Umbilical cord (tissue), 2 donors: ENCODE results near the gene LCE3B. TPM values are rescaled to one million over a fixed set of nuclear protein-coding genes. Genes with fewer than 3 reads are reported as not detected.
A peak's percentile ranks its signal among the peaks of the same experiment; 100 is the strongest.
"Not testable (repeated sequence)": the region's sequence is repeated elsewhere in the genome, so short reads cannot be mapped to it uniquely, and the experiment has no call there.

Source experiments
- DNase-seq: peaks from one replicate; pipeline ENCODE4 v3.0.0-alpha.2; 2015; ENCODE audit warnings: low spot score
- total RNA-seq: library from RNA; depleted of rRNA; stranded (reverse); fragments of >200 nt; gene quantifications from one replicate; pipeline ENCODE4 v1.2.3, GENCODE V29; 2014; ENCODE audit warnings: low replicate concordance; ENCODE audit not compliant: insufficient read depth

The LCE3B gene, protein sequence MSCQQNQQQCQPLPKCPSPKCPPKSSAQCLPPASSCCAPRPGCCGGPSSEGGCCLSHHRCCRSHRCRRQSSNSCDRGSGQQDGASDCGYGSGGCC
- total RNA-seq, result not detected

- no peak for DNase-seq
Observed at GRCh38 chr1:152613511-152613910, at the start of gene LCE3B. Gene LCE3B (plus strand): TSS chr1:152613811. CDS start chr1:152613811, 0 bp downstream.

- DNase-seq, result no peak
Observed at GRCh38 chr1:152565115-152565514, 48.5 kb upstream of the LCE3B start.

DNA sequence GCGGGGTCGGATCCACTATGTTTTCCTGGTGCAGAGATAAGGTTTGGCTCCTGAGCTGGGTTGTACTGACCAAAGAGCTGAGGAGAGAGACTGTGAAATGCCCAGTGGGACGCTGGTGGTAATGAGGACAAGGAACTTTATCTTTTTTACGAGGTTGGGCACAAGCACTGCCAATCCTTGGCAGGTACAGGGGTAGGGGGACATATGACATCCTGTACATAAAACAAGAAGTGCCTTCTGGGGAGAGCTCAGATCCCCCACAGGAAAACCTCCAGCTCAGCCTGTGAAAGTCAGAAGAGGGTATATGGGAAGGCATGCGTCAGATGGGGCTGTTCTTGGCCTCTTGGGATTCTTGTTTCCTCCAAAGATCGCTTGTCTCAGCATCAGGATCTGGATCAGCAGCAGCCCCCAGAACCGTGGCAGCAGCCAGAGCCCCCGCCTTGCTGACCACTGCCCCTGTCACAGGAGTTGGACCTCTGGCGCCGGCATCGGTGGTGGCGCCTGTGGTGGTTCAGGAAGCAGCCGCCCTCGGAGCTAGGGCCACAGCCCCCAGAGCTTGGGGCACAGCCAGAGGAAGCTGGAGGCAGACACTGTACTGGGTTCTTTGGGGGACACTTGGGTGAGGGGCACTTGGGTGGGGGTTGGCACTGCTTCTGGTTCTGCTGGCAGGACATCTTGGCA lies 47.9 kb upstream of the LCE3B start:
- DNase-seq, result no peak

DNA sequence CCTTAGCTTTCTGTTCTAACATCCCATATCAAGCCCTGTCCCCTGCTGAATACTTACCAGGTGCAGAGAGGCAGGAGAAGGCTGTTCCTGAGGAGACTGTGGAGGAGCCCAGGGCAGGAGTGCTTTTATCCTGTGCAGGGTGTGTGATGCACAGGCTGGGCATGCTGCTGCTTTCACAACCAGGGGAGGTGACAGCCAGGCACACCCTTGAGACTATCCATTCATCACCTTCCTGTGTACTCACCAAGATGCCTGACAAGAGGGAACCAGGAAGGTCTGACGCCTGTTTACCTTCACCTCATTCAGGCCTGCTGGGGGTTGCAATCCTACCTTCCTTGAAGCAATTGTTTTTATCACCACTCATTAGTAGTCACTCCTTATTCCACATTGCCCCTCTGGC lies 46.9 kb upstream of the LCE3B start, which contains the start of gene LCE3E:
LCE3E (minus strand) TSS at position 100 of the 400 bp plus-strand sequence. CDS start 572 bp downstream, outside the sequence.
- no peak for DNase-seq

GRCh38 chr1:152577168-152577567 lies 36.4 kb upstream of the LCE3B start:
- no peak for DNase-seq

- DNase-seq, result not testable (repeated sequence)
Observed at GRCh38 chr1:152579526-152579925, 34.1 kb upstream of the LCE3B start.

DNA sequence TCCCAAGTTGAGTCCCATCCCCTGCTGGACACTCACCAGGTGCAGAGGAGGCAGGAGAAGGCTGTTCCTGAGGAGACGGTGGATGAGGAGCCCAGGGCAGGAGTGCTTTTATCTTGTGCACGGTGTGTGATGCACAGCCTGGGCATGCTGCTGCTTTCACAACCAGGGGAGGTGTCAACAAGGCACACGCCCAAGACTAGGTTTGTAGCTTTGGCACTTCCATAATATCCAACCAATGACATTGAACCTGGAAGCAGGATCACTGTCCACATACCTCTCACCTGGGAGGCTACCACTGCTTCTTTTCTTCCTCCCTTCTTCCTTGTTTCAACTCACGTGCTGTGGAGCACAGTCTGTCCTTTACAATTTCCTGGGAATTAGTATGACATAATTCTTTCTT lies 33.2 kb upstream of the LCE3B start, which contains the start of gene LCE3D:
LCE3D (minus strand) TSS at position 84 of the 400 bp plus-strand sequence. CDS start 580 bp downstream, outside the sequence.
- DNase-seq, result no peak

- DNase-seq, result no peak
Observed at GRCh38 chr1:152582647-152583046, 31.0 kb upstream of the LCE3B start.

DNA sequence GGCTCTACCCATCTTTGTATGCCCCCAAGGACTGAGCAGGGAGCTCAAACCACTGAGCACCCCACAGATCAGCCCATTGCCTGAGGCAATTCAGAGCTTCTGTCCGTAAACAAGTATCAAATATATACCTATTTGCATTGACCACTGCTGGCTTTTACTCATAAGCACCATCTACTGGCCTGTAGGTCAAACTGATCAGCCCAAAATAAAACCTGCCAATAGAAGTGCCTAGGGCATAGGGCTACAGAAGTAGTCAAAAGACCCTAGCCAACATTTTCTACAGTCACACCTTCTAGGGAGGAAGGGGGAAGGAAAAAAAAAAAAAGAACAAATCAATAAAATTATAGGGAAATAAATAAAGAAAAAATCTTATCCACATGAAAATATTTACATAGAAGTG lies 28.0 kb upstream of the LCE3B start:
- DNase-seq, result no peak

DNA sequence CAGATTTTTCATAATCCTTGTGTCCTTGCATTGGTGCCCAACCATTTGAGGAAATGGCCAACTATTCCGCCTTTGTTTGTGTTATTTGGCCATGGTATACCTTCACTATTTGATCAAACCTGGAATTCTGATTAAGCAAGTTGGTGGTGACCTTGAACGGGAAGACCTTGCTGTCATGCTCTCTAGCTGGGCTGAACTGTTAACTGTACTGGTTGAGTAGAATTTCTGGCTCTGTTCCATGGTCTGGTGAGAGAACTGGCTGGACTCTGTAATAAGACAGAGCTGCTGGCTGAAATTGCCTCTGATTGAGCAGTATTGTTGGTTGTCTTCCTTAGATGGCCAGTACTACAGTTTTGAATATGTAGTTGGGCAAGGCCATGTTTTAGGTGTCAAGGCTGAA lies 16.6 kb upstream of the LCE3B start:
- no peak for DNase-seq

GRCh38 chr1:152599934-152600333 lies 13.7 kb upstream of the LCE3B start, which contains the start of gene LCE3C:
Gene LCE3C (plus strand): TSS chr1:152600234. CDS start chr1:152600732, 498 bp downstream.
- no peak for DNase-seq

- no peak for DNase-seq
Observed at GRCh38 chr1:152621993-152622392, 8.4 kb downstream of the LCE3B start.

DNA sequence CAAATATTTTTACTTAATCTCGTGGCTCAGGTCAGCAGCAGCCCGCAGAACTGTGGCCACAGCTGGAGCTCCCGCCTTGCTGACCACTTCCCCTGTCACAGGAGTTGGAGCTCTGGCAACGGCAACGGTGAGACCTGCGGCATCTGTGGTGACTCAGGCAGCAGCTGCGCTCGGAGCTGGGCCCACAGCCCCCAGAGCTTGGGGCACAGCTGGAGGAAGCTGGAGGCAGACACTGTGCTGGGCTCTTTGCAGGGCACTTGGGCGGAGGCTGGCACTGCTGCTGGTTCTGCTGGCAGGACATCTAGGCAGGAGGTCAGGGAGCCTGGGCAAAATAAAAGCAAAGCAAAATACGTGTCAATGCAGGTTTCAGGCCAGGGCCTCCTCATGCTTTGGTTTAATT lies 9.2 kb downstream of the LCE3B start, which contains the start of gene LCE3A:
LCE3A (minus strand) TSS at position 301 of the 400 bp plus-strand sequence; CDS start at position 301, 0 bp downstream.
- DNase-seq, result no peak

DNA sequence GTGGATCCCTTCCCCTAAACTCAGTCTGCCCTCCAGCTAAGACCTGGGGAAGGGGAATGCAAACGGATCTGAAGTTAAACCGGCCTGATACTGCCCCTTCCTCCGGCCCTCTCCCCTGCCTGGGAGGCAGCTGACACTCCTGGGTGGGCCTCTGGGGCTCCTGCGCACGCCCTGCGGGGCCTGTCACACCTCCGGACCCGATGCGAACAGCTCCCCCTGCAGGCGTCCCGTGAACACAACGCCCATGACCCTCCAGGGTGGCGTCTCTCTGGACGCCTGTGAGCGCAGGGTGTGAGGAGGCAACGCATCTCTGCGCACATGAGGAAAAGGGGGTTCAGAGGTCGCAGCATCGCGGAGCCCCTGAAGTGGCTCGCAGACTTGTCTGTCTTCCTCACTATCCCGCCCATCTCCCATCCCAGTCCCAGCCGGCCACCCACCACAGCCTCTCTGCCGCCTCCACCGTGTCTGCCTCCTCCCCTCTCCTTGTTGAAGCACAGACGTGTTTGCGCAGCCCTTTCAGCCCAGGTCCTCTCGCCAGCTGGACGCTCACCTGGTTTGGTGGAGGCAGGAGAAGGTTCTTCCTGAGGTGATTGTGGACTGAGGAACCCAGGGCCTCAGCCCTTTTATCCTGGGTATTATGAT lies 9.7 kb downstream of the LCE3B start:
- DNase-seq, result no peak

GRCh38 chr1:152626744-152627143 lies 13.1 kb downstream of the LCE3B start:
- no peak for DNase-seq

GRCh38 chr1:152630596-152630995 lies 17.0 kb downstream of the LCE3B start:
- DNase-seq, result no peak

GRCh38 chr1:152640351-152640750 lies 26.7 kb downstream of the LCE3B start:
- no peak for DNase-seq

DNA sequence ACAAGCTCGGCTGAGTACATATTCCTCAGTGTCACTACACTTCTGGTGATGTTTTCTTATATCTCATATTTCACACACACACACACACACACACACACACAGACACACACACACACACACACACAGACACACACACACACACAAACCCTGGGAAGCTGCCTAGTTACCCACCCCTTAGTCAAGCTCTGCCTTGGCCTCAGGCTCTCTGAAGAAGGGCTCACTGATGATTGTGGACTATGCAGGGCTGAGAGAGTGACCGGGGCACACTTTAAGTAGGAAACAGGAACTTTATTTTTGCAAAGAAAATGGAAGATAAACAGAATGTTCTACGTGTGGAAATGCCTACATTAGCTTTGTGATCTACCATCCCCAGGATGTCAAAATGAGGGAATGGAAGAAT lies 30.3 kb downstream of the LCE3B start:
- DNase-seq, result no peak

- no peak for DNase-seq
Observed at GRCh38 chr1:152645146-152645545, 31.5 kb downstream of the LCE3B start.

DNA sequence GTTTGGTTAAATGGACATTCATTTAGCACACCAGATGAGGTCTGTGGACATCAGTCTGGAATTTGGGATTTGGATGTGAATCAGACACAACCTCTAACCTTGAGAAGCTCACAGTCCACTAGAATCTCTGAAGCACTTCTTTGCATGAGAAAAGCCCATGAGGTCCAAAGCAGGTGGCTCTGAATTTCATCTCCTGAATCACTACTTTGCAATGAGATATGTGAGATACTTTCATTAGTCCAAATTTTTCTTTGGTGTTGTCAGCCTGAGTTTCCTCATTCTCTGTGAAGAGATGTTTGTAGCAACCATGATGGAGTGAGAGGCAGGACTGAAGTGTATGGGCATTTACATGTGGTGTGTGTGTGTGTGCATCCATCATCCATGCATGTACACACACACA lies 33.0 kb downstream of the LCE3B start:
- DNase-seq, result no peak

DNA sequence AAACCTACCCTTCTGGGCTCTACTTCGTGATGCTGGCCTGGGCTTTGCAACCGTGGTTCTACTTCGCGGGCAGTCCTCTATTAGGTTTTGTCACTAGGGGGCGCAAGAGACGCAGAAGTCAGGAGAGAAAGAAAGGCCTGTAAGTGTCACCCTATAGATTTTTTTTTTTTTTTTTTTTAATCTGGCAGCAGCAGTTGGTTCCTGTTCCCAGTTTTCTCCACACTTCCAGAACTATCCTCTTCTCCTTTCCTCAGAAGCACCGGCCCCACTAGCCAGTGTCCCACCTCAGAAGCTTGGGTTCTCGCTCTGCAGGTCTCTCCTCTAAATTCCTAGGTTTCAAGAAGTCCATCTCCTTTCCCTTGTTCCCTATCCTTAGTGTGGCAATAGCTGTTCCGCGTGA lies 40.5 kb downstream of the LCE3B start:
- peak; percentile 15 for DNase-seq

DNA sequence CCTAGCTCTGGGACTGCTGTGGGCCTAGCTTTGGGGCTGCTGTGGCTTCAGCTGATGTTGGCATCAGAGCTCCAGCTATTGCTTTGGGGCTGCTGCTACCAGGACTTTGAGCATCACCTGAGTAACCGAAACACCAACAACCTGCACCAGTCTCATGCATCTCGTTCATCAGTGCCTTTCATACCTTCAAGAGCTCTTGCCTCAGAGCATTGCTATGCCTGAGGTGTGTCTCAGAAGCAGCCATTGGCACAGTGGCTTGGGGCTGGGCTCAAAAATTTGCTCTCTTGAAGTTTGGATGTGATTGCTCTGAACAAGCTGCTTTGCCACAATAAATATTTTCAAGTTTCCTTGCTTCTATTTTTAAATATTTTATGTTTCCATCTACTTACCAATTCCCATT lies 42.8 kb downstream of the LCE3B start:
- DNase-seq, result no peak

DNA sequence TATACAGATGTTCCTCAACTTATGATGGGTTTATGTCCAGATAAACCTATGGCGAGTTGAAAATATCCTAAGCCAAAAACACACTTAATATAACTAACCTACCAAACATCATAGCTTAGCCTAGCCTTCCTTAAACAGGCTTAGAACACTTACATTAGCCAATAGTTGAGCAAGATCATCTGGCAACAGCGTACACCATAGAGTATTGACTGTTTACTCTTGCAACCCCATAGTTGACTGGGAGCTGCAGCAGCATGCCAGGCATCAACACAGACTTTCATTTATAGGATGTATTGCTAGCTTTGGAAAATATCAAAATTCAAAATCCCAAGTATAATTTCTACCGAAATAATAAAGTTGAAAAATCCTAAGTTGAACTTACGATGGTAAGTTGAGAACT lies 44.1 kb downstream of the LCE3B start:
- no peak for DNase-seq
